HG03045 (cell line): Measurements from ENCODE around the gene MYCN.
"Not testable (repeated sequence)": the region's sequence is repeated elsewhere in the genome, so short reads cannot be mapped to it uniquely, and the experiment has no call there.

ENCODE experiments used
- ATAC-seq: cut with Tn5 transposase; IDR thresholded peaks from one replicate; pipeline ENCODE4 v1.9.1; 2021; ENCODE audit warnings: mild to moderate bottlenecking, moderate library complexity; ENCODE audit not compliant: unreplicated experiment

The MYCN gene

GRCh38 chr2:15939854-15940660 is at the start of gene MYCN:
TSS of gene MYCN (plus strand) at chr2:15940550. CDS start at chr2:15942065, 1,515 bp downstream.
- no peak for ATAC-seq

GRCh38 chr2:15890936-15891905 is 49.1 kb upstream of the MYCN start:
- no peak for ATAC-seq

GRCh38 chr2:15892151-15892880 is 48.0 kb upstream of the MYCN start:
- no peak for ATAC-seq

- no peak for ATAC-seq
Measured at GRCh38 chr2:15893085-15893484, 47.3 kb upstream of the MYCN start.

- no peak for ATAC-seq
Measured at GRCh38 chr2:15893689-15894480, 46.5 kb upstream of the MYCN start.

GRCh38 chr2:15894481-15895144 is 45.7 kb upstream of the MYCN start:
- no peak for ATAC-seq

GRCh38 chr2:15895615-15896469 is 44.5 kb upstream of the MYCN start:
- ATAC-seq: no peak

GRCh38 chr2:15896859-15897258 is 43.5 kb upstream of the MYCN start:
- ATAC-seq: no peak

GRCh38 chr2:15897431-15898098 is 42.8 kb upstream of the MYCN start:
- ATAC-seq: no peak

GRCh38 chr2:15899327-15899612 is 41.1 kb upstream of the MYCN start:
- ATAC-seq: no peak

- no peak for ATAC-seq
Measured at GRCh38 chr2:15899751-15900493, 40.4 kb upstream of the MYCN start.

- ATAC-seq: no peak
Measured at GRCh38 chr2:15901095-15901807, 39.1 kb upstream of the MYCN start.

- no peak for ATAC-seq
Measured at GRCh38 chr2:15901808-15902130, 38.6 kb upstream of the MYCN start.

- ATAC-seq: not testable (repeated sequence)
Measured at GRCh38 chr2:15903910-15904309, 36.4 kb upstream of the MYCN start.

- ATAC-seq: no peak
Measured at GRCh38 chr2:15905267-15905645, 35.1 kb upstream of the MYCN start.

- ATAC-seq: no peak
Measured at GRCh38 chr2:15905986-15906491, 34.3 kb upstream of the MYCN start.

GRCh38 chr2:15906778-15907177 is 33.6 kb upstream of the MYCN start:
- ATAC-seq: no peak
